ENCODE data around the gene PEX11B.

- TF ChIP-seq CTCF (optimal IDR thresholded peaks at IDR 0.05 in 1 of 3, IDR thresholded peaks at IDR 0.05 in 1 of 3, conservative IDR thresholded peaks at IDR 0.05 in 1 of 3; ENCODE audit: extremely low read depth in 1 of 3, insufficient read depth in 2 of 3, low read length in 3 of 3) (no peak), EZH2 (IDR thresholded peaks at IDR 0.05; ENCODE audit: low read length) (no peak)
Observed at GRCh38 chr1:145935708-145936107, 17.2 kb upstream of the PEX11B start.
